PC-3 (cell line): ENCODE data around the gene OASL.

Experiments used
- EZH2 ChIP-seq: fragments of 300-600 bp; sonication (generic); IDR thresholded peaks from one replicate; pipeline ENCODE4 v1.6.1; 2017; ENCODE audit warnings: antibody characterized with exemption, mild to moderate bottlenecking, low read length; ENCODE audit not compliant: unreplicated experiment
- EZH2phosphoT487 ChIP-seq: fragments of 300-600 bp; sonication (generic); IDR thresholded peaks from 2 replicates; pipeline ENCODE4 v1.6.1; 2018; ENCODE audit warnings: mild to moderate bottlenecking, antibody characterized with exemption, low read length, borderline replicate concordance
- TF ChIP-seq, protein P1 (sequence below): fragments of 300-600 bp; sonication (generic); conservative IDR thresholded peaks from 2 replicates; pipeline ENCODE4 v1.5.1; 2017; ENCODE audit warnings: antibody characterized with exemption, low read depth, mild to moderate bottlenecking, low read length

DNA sequence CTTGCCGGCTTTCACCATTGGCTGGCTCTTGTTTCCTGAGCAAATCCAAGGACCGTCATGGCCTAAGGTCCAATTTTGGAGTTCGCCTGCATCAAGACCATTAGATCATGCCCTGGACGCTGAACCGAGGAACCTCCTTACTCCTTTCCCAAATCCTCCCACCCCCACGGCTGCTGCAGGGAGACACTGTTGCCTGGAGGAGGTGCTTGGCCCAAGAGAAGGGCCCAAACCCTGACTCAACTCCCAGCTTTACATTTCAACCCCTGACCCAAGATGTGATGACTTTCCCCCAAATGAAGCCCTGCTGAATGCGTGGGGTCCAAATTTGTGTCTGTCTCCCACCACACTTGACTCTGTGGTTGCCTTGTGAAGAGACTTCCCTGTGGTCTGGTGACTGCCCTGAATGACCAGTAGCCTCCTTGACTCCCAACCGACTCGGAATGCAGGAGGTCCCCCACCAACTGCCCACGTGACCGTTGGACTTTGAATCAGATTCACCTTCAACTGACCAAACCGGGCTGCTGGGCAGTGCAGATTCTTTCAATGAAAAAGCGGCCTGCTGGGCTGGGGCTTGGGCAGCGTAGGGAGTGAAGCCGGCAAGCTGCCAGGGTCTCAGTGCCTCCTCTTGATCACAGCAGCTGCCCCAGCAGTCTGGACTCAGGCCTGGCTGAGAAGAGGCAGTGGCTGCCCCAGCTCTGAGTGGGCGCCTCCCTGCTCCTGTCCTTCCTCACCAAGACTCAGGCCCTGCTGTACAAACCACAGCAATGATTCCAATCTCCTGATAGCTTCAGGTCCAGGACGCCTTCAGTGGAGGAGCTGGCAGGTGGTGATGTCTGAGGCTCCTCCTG is 46.7 kb upstream of the OASL start:
- TF ChIP-seq, protein P1, sequence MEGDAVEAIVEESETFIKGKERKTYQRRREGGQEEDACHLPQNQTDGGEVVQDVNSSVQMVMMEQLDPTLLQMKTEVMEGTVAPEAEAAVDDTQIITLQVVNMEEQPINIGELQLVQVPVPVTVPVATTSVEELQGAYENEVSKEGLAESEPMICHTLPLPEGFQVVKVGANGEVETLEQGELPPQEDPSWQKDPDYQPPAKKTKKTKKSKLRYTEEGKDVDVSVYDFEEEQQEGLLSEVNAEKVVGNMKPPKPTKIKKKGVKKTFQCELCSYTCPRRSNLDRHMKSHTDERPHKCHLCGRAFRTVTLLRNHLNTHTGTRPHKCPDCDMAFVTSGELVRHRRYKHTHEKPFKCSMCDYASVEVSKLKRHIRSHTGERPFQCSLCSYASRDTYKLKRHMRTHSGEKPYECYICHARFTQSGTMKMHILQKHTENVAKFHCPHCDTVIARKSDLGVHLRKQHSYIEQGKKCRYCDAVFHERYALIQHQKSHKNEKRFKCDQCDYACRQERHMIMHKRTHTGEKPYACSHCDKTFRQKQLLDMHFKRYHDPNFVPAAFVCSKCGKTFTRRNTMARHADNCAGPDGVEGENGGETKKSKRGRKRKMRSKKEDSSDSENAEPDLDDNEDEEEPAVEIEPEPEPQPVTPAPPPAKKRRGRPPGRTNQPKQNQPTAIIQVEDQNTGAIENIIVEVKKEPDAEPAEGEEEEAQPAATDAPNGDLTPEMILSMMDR = no peak
- TF ChIP-seq EZH2 = no peak
- TF ChIP-seq EZH2phosphoT487 = no peak
